ENCODE measurements around the gene MRM1. TPM values are rescaled to one million over a fixed set of nuclear protein-coding genes. Genes with fewer than 3 reads are reported as not detected.

The MRM1 gene
- total and polyA plus RNA-seq, 2 donors (not counting 1 experiment from before 2014, with no cell fraction given), result 2.5 to 6.9 TPM

DNA sequence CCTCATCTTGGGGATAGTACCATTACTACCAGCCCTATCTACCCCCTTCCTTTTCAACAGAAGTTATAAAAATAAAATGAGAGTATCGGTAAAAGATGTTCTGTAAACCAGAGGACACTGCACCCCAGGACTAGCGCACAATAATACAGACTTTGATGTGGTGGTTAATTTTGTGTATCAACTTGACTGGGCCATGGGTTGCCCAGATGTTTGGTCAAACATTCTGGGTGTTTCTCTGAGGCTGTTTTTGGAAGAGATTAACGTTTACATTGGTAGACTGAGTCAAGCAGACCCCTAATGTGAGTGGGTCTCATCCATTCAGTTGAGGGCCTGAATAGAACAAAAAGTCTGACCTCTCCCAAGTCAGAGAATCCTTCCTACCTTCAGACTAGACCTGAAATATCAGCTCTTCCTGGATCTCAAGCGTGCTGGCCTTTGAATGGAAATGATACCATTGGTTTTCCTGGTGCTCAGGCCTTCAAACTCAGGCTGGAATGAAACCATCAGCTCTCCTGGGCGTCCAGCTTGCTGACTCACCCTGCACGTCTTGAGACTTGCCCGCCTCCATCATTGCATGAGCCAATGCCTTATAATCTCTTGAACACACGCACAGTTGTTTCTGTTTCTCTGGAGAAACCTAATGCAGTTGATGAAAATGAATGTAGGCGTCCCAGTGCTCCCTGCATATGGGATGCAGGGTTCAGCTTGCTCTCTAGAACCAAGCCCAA is 10.1 kb downstream of the MRM1 start:
- H3K4me3 ChIP-seq (replicated peaks in 1 of 4; ENCODE audit: control extremely low read depth in 1 of 4, insufficient read depth in 1 of 4, low read depth in 3 of 4, low read length in 4 of 4), result no peak overlapping the region
- no peaks in the 10 kb centered on the region for H3K36me3 ChIP-seq (ENCODE audit: control insufficient read depth, insufficient read depth, low read length)
- H3K79me2 ChIP-seq (ENCODE audit: control insufficient read depth, insufficient read depth, low read length), result no peaks in the 10 kb centered on the region
- peaks cover 4% of the 10 kb centered on the region for H3K4me1 ChIP-seq (ENCODE audit: control insufficient read depth, extremely low read depth, insufficient read depth, low read length)
- no peak overlapping the region for H3K27ac ChIP-seq (ENCODE audit: insufficient read depth, low read length)
- no peaks in the 10 kb centered on the region for H4K20me1 ChIP-seq (ENCODE audit: control insufficient read depth, extremely low read depth, insufficient read depth, low read length)
- no peak overlapping the region for H3K4me2 ChIP-seq (ENCODE audit: extremely low read depth, insufficient read depth, low read length)
- peak in 1 of 2 donors; percentile 1 for TF ChIP-seq CTCF (conservative IDR thresholded peaks at IDR 0.05 in 1 of 2, IDR thresholded peaks at IDR 0.05 in 1 of 2; ENCODE audit: low read depth in 1 of 2, low read length in 2 of 2)
- TF ChIP-seq EZH2 (IDR thresholded peaks at IDR 0.05; ENCODE audit: low read length, missing control alignments), result no peak
- peak; percentile 71 to 87 for DNase-seq (ENCODE audit: low read depth in 2 of 2)
- H3K9ac ChIP-seq (ENCODE audit: insufficient read depth, low read length), result no peak overlapping the region
- H2AFZ ChIP-seq (ENCODE audit: low read length), result no peak overlapping the region
- no peaks in the 10 kb centered on the region for H3K9me3 ChIP-seq (ENCODE audit: control insufficient read depth, insufficient read depth, low read depth, low read length)
- no peaks in the 10 kb centered on the region for H3K27me3 ChIP-seq (ENCODE audit: control insufficient read depth, insufficient read depth, low read length)

GRCh38 chr17:36612323-36612722 is 10.9 kb downstream of the MRM1 start:
- Histone ChIP-seq H3K4me2 (ENCODE audit: extremely low read depth, insufficient read depth, low read length) (no peak overlapping the region), H3K4me1 (ENCODE audit: control insufficient read depth, extremely low read depth, insufficient read depth, low read length) (peaks cover 4% of the 10 kb centered on the region), H2AFZ (ENCODE audit: low read length) (no peak overlapping the region), H3K9me3 (ENCODE audit: control insufficient read depth, insufficient read depth, low read depth, low read length) (no peaks in the 10 kb centered on the region), H3K27me3 (ENCODE audit: control insufficient read depth, insufficient read depth, low read length) (no peaks in the 10 kb centered on the region), H4K20me1 (ENCODE audit: control insufficient read depth, extremely low read depth, insufficient read depth, low read length) (no peaks in the 10 kb centered on the region), H3K4me3 (replicated peaks in 1 of 4; ENCODE audit: control extremely low read depth in 1 of 4, insufficient read depth in 1 of 4, low read depth in 3 of 4, low read length in 4 of 4) (no peak overlapping the region), H3K79me2 (ENCODE audit: control insufficient read depth, insufficient read depth, low read length) (no peaks in the 10 kb centered on the region), H3K9ac (ENCODE audit: insufficient read depth, low read length) (no peak overlapping the region), H3K27ac (ENCODE audit: insufficient read depth, low read length) (no peak overlapping the region), H3K36me3 (ENCODE audit: control insufficient read depth, insufficient read depth, low read length) (no peaks in the 10 kb centered on the region)
- no peak for DNase-seq (ENCODE audit: low read depth in 2 of 2)
- no peak for TF ChIP-seq CTCF (conservative IDR thresholded peaks at IDR 0.05 in 1 of 2, IDR thresholded peaks at IDR 0.05 in 1 of 2; ENCODE audit: low read depth in 1 of 2, low read length in 2 of 2)
- TF ChIP-seq EZH2 (IDR thresholded peaks at IDR 0.05; ENCODE audit: low read length, missing control alignments), result no peak

- H3K9ac ChIP-seq (ENCODE audit: insufficient read depth, low read length), result no peak overlapping the region
- no peaks in the 10 kb centered on the region for H3K79me2 ChIP-seq (ENCODE audit: control insufficient read depth, insufficient read depth, low read length)
- no peak overlapping the region for H2AFZ ChIP-seq (ENCODE audit: low read length)
- DNase-seq (ENCODE audit: low read depth in 2 of 2), result no peak
- H4K20me1 ChIP-seq (ENCODE audit: control insufficient read depth, extremely low read depth, insufficient read depth, low read length), result no peaks in the 10 kb centered on the region
- no peaks in the 10 kb centered on the region for H3K36me3 ChIP-seq (ENCODE audit: control insufficient read depth, insufficient read depth, low read length)
- no peaks in the 10 kb centered on the region for H3K9me3 ChIP-seq (ENCODE audit: control insufficient read depth, insufficient read depth, low read depth, low read length)
- H3K27me3 ChIP-seq (ENCODE audit: control insufficient read depth, insufficient read depth, low read length), result no peaks in the 10 kb centered on the region
- no peak overlapping the region for H3K4me2 ChIP-seq (ENCODE audit: extremely low read depth, insufficient read depth, low read length)
- TF ChIP-seq EZH2 (IDR thresholded peaks at IDR 0.05; ENCODE audit: low read length, missing control alignments), result no peak
- no peak for TF ChIP-seq CTCF (conservative IDR thresholded peaks at IDR 0.05 in 1 of 2, IDR thresholded peaks at IDR 0.05 in 1 of 2; ENCODE audit: low read depth in 1 of 2, low read length in 2 of 2)
- H3K4me3 ChIP-seq (replicated peaks in 1 of 4; ENCODE audit: control extremely low read depth in 1 of 4, insufficient read depth in 1 of 4, low read depth in 3 of 4, low read length in 4 of 4), result no peak overlapping the region
- no peak overlapping the region for H3K27ac ChIP-seq (ENCODE audit: insufficient read depth, low read length)
- H3K4me1 ChIP-seq (ENCODE audit: control insufficient read depth, extremely low read depth, insufficient read depth, low read length), result peaks cover 4% of the 10 kb centered on the region
Measured at GRCh38 chr17:36613155-36613554, 11.8 kb downstream of the MRM1 start.

Data from fibroblast of lung (primary cell).